ENCODE measurements around the gene ESYT3.
"Not testable (repeated sequence)": the region's sequence is repeated elsewhere in the genome, so short reads cannot be mapped to it uniquely, and the experiment has no call there.

ESYT3 gene

GRCh38 chr3:138443091-138443490 is 8.7 kb downstream of the ESYT3 start:
- DNase-seq = no peak

DNA sequence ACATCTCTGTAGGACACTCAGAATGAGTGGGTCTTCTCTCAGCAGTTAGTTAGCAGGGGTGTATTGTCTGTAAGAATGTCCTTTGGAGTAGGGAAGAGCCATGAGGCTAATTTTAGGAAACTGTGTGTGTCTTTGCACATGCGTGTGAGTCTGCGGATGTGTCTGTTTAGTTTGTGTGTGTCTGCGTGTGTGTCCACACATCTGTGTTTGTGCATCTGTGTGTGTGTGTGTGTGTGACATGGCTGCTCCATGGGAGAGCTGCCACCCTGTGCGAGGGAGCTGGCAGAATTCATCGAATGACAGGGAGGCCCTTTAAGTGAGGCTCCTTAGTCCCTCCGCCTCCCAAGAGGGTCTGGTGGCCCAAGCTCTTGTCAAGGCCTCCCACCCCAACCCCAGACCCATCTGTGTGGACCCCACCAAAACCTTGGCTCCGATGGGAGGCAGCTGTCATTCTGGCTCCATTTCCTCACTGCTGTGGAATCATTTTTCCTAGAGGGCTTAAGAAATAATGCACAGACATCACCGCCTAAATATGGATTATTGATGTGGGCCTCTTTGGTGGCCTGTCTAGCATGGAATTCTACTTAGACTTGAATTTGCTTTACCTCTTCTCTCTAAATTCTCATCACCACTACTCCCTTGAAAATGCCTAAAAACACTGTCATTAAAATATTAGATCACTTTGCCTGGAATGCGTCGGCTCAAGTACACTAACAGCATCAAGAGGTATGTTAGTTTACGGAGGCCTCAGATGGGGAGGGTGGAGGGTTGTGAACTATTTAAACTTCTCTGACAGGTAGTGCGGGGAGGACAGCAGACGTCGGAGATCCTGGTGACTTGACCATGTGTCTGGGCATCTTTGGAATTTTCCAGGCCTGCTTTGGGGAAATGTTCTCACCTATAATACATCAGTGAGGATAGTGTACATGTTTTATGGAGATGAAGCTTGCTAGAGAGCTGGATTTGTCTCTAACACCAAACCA is 9.4 kb downstream of the ESYT3 start:
- no peak for DNase-seq

DNA sequence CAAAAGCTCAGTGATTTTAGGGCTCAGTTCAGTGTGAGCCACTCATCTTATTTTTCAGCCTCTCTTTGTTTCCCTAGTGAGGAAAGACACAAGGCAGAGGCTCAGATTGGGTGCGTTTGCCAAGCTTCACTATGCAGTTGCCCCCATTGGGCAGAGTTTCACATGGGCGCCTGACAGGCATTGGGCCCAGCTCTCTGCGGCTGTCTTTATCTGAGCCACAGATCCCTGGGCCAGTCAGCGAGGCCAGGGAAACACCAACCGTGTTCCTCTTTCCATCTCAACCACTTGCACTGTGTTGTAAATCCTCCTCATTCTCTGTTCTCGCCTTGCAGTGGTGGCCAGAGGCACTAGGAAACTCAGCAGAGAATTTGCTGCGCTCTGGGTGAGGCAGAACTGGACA is 10.8 kb downstream of the ESYT3 start:
- no peak for DNase-seq

DNA sequence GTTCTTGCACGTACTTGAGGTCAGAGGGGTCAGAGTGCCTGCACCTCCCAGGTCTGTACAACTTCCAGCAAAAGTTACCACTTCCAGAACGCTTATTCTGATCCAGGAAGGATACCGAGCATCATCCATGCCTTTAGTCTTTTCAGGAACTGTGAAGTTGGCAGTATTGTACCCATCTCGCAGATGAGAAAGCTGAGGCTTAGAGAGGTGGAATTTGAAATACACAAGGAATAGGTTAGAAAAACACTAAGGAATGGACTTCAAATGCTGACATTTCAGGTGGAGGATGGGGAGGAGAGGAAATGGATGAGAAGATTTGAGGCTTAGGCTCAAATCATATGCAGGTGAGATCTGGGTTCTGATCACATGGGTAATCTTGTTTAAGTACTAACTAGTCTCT is 11.2 kb downstream of the ESYT3 start:
- DNase-seq = no peak

- no peak for DNase-seq
Measured at GRCh38 chr3:138448631-138449030, 14.2 kb downstream of the ESYT3 start.

DNA sequence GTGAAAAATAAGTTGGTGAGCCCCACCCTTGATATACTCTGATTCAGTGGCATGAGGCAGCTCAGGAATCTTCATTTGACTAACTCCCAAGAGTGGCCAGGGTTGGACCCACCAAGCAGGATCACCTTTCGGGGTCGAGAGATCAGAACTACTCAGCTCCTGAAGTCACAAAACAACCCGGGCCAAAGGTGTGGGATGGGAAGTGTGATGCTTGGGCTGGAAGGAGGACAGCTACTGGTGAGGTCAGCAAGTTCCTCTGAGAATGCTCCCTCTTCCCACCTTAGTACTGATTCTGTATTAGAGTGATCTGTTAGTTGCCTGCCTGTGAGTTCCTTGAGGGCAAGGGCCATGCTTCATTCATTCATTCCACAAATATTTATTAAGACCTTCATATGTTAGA is 15.1 kb downstream of the ESYT3 start:
- no peak for DNase-seq

DNA sequence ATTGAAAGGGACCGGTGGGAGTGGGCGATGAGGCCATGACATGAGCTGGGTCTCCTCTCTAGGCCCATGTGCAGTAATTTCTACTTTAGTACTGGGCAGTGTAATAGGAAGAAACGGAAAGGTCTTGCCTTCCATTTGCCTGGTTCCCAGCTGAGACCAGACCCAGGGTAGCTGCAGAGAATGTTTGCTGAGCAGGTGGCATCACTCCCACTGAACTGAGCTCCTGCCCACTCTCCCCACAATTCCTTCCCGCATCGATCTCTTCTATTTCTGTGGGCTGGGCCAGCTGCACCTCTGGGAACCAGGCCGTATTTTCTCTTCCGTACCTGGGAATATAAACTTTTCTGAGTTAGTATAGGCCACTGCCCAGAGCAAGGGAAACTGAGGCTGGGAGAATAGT is 15.8 kb downstream of the ESYT3 start:
- DNase-seq = no peak

- DNase-seq = no peak
Measured at GRCh38 chr3:138450704-138451424, 16.4 kb downstream of the ESYT3 start.

GRCh38 chr3:138451595-138452162 is 17.3 kb downstream of the ESYT3 start:
- no peak for DNase-seq

- DNase-seq = no peak
Measured at GRCh38 chr3:138452436-138452835, 18.0 kb downstream of the ESYT3 start.

DNA sequence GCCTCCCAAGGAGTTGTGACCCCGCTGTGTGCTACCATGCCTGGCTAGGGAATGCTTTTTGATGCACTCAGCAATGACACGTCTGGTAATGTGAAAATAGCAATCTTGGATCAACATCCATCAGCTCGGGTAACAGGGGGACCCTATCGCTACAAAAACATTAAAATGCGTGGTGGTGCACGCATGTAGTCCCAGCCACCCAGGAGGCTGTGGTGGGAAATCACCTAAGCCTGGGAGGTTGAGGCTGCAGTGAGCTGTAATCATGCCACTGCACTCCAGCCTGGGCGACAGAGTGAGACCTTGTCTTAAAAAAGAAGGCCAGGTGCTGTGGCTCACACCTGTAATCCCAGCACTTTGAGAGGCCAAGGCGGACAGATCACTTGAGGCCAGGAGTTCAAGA is 19.5 kb downstream of the ESYT3 start:
- not testable (repeated sequence) for DNase-seq

GRCh38 chr3:138455801-138456716 is 21.6 kb downstream of the ESYT3 start:
- DNase-seq = no peak

DNA sequence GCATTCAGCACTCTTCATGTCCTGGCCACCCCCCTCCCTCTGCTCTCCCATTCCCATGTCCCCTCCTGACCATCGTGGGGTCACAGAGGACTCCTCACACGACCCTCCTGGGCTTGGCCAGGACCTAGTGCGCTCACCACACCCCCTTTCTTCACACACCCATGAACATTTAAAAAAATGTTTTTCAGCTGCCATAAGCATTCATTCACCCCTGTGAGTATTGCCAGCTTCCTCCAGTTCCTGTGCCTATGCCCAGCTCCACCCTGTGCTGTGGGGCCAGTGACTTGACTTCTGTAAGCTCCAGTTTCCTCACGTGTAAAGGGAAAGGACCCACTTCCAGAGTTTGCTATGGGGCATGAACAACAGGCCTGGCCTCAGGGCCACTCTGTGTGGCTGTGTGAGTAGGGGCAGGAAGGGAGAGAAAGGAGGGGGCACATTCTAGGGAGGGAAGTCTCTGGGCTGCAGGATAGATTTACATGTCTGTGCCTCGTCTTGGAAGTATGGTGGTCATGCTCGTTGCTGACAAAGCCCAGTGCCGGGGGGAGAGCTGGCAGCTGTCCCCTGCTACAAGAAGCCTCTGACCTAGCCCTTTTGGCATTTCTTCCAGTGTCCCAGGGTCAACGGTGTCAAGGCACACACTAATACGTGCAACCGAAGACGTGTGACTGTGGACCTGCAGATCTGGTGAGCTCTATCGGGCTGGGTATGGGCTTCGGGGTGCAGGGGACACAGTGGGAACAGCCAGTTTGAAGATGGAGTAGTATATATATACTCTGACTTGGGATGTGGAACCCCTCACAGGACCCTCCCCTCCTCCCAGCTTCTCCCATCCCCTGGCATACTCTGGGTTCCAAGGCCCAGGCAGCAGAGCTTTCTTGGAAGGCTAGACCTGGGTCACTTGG is 22.8 kb downstream of the ESYT3 start:
- DNase-seq = no peak

GRCh38 chr3:138457863-138458735 is 23.7 kb downstream of the ESYT3 start:
- no peak for DNase-seq

- DNase-seq = no peak
Measured at GRCh38 chr3:138458774-138459499, 24.5 kb downstream of the ESYT3 start.

DNA sequence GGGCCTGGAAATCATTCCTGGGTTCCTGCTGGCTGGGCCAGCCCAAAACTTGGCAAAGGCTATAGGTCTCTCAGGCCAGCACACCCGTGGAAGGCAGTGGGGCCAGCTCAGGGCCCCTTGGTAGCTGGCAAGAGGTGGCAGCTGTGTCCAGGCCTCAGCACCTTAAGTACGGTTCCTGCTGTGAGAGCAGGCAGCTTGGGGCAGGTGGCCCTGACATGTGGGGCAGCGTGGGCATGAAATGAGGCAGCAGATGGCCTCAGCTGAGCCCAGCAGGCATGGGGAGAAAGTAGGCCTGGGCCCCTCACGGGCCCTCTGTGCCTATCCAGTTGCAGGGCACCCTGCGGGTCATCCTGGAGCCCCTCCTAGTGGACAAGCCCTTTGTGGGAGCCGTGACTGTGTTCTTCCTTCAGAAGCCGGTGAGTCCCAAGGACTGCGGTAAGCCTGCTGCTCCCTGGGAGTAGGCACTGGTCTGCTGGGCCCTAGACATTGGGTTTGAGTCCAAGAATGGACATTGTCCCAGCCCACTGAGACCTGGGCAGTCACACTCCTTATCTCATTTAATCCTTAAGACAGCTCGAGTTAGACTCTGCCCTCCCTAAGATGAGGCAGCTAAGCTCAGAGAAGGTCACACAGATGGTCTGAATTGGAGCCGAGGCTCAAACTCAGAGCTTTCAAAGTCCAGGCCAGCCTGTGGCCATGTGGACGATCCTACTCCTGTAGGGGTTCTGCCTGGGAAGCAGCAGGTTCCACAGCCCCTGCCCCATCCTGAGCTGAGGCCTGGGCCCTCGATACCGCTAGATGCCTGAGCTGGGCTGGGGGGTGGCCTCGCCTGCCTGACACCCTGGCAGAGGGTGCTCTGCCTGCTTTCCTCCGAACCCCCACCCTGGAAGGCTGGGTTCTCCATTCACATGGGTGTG is 25.5 kb downstream of the ESYT3 start:
- no peak for DNase-seq

- DNase-seq = no peak
Measured at GRCh38 chr3:138460536-138461205, 26.3 kb downstream of the ESYT3 start.

DNA sequence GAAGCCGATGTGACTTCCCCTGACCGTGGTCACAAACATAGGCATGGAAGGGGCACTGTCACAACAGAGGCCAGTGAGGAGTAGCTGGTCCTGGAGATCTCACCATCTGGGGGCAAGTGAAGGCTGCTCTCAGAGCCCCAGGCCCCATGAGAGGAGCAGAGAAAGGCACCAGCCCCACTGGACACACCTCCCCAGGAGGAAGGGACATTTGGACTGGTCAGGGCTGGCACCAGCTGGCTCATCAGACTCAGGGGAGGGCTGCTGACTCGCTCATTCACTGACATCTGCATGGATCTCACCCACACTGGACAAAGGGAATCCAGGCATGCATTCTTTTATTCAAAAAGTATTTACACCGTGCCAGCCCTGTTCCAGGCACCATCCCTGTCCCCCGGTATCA is 26.8 kb downstream of the ESYT3 start:
- no peak for DNase-seq
